ENCODE results near the gene TMEM120A. TPM values are rescaled to one million over a fixed set of nuclear protein-coding genes. Genes with fewer than 3 reads are reported as not detected.
A peak's percentile ranks its signal among the peaks of the same experiment; 100 is the strongest.
"Not testable (repeated sequence)": the region's sequence is repeated elsewhere in the genome, so short reads cannot be mapped to it uniquely, and the experiment has no call there.

TMEM120A gene
- polyA plus RNA-seq, 1 donor (not counting 4 experiments of a cell fraction or from before 2014, with no cell fraction given), result 47.0 TPM

GRCh38 chr7:76020031-76020714, 25.8 kb upstream of the TMEM120A start:
- dilution Hi-C loops (cut with MboI; ENCODE audit: extremely low pct_ligation_motif_present, low sequenced_read_pairs), result no loop called here
- Histone ChIP-seq H3K36me3 (ENCODE audit: control insufficient read depth in 2 of 2, extremely low read depth in 1 of 2, insufficient read depth in 2 of 2, low read length in 2 of 2) (peaks cover 17 to 26% of the 10 kb centered on the region in 2 experiments), H3K9me1 (ENCODE audit: control insufficient read depth, extremely low read depth, insufficient read depth, low read length) (no peaks in the 10 kb centered on the region), H3K4me3 (ENCODE audit: control insufficient read depth in 2 of 3, extremely low read depth in 1 of 3, insufficient read depth in 2 of 3, low read depth in 1 of 3, low read length in 3 of 3) (no peak overlapping the region), H2AFZ (ENCODE audit: control insufficient read depth, low read length) (no peak overlapping the region), H3K79me2 (ENCODE audit: control insufficient read depth, insufficient read depth, low read length) (no peaks in the 10 kb centered on the region), H3K9me3 (ENCODE audit: control insufficient read depth, low read depth, low read length) (no peaks in the 10 kb centered on the region), H3K9ac (ENCODE audit: control insufficient read depth, extremely low read depth, insufficient read depth, low read length) (no peak overlapping the region), H3K27ac (ENCODE audit: control insufficient read depth, insufficient read depth, low read length) (no peak overlapping the region), H4K20me1 (ENCODE audit: control insufficient read depth, extremely low read depth, insufficient read depth, low read length) (no peaks in the 10 kb centered on the region), H3K4me1 (ENCODE audit: control insufficient read depth, extremely low read depth, insufficient read depth, low read length) (no peaks in the 10 kb centered on the region), H3K4me2 (ENCODE audit: control insufficient read depth, extremely low read depth, insufficient read depth, low read depth, low read length) (no peak overlapping the region), H3K27me3 (ENCODE audit: control insufficient read depth, extremely low read depth, insufficient read depth, low read length) (no peaks in the 10 kb centered on the region)
- FAIRE-seq (peak; percentile 52), DNase-seq (ENCODE audit: low read depth, low spot score) (peak; percentile 5)
- TF ChIP-seq, protein P1, sequence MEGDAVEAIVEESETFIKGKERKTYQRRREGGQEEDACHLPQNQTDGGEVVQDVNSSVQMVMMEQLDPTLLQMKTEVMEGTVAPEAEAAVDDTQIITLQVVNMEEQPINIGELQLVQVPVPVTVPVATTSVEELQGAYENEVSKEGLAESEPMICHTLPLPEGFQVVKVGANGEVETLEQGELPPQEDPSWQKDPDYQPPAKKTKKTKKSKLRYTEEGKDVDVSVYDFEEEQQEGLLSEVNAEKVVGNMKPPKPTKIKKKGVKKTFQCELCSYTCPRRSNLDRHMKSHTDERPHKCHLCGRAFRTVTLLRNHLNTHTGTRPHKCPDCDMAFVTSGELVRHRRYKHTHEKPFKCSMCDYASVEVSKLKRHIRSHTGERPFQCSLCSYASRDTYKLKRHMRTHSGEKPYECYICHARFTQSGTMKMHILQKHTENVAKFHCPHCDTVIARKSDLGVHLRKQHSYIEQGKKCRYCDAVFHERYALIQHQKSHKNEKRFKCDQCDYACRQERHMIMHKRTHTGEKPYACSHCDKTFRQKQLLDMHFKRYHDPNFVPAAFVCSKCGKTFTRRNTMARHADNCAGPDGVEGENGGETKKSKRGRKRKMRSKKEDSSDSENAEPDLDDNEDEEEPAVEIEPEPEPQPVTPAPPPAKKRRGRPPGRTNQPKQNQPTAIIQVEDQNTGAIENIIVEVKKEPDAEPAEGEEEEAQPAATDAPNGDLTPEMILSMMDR (optimal IDR thresholded peaks at IDR 0.05 in 1 of 3, IDR thresholded peaks at IDR 0.05 in 1 of 3, conservative IDR thresholded peaks at IDR 0.05 in 1 of 3; ENCODE audit: extremely low read depth in 1 of 3, insufficient read depth in 2 of 3, low read length in 3 of 3), result peak; percentile 85 to 89 (median 88)
- TF ChIP-seq EZH2 (IDR thresholded peaks at IDR 0.05; ENCODE audit: low read length), result no peak

DNA sequence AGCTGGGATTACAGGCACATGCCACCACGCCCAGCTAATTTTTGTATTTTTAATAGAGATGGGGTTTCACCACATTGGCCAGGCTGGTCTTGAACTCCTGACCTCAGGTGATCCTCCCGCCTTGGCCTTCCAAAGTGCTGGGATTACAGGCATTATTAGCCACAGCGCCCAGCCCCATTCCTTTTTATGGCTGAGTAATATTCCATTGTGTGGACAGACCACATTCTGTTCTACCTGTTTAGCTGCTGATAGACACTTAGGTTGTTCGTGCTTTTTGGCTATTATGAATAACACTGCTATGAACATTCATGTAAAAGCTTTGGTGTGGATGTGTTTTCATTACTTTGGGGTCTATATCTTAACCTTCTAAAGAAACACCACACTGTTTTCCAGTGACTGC, 24.1 kb upstream of the TMEM120A start:
- H3K27me3 ChIP-seq (ENCODE audit: control insufficient read depth, extremely low read depth, insufficient read depth, low read length); H2AFZ ChIP-seq (ENCODE audit: control insufficient read depth, low read length); H3K79me2 ChIP-seq (ENCODE audit: control insufficient read depth, insufficient read depth, low read length); H3K4me1 ChIP-seq (ENCODE audit: control insufficient read depth, extremely low read depth, insufficient read depth, low read length); H3K9me3 ChIP-seq (ENCODE audit: control insufficient read depth, low read depth, low read length); H3K9me1 ChIP-seq (ENCODE audit: control insufficient read depth, extremely low read depth, insufficient read depth, low read length); H4K20me1 ChIP-seq (ENCODE audit: control insufficient read depth, extremely low read depth, insufficient read depth, low read length); dilution Hi-C loops (cut with MboI; ENCODE audit: extremely low pct_ligation_motif_present, low sequenced_read_pairs); H3K4me2 ChIP-seq (ENCODE audit: control insufficient read depth, extremely low read depth, insufficient read depth, low read depth, low read length); H3K9ac ChIP-seq (ENCODE audit: control insufficient read depth, extremely low read depth, insufficient read depth, low read length); H3K4me3 ChIP-seq (ENCODE audit: control insufficient read depth in 2 of 3, extremely low read depth in 1 of 3, insufficient read depth in 2 of 3, low read depth in 1 of 3, low read length in 3 of 3); FAIRE-seq; DNase-seq (ENCODE audit: low read depth, low spot score); H3K27ac ChIP-seq (ENCODE audit: control insufficient read depth, insufficient read depth, low read length): not testable (repeated sequence)
- H3K36me3 ChIP-seq (ENCODE audit: control insufficient read depth in 2 of 2, extremely low read depth in 1 of 2, insufficient read depth in 2 of 2, low read length in 2 of 2), result peaks cover 13 to 26% of the 10 kb centered on the region in 2 experiments

All from keratinocyte (primary cell).